Transverse colon (tissue), 4 donors: ENCODE measurements around the gene LYPD6B. TPM values are rescaled to one million over a fixed set of nuclear protein-coding genes. Genes with fewer than 3 reads are reported as not detected.
A peak's percentile ranks its signal among the peaks of the same experiment; 100 is the strongest.

Source experiments
- DNase-seq: peaks from one replicate; pipeline ENCODE4 v3.0.0-alpha.2; 2019
- H3K27ac ChIP-seq, 4 donors: fragments of 200-600 bp; sonication (generic); 2 replicates each; pipeline ENCODE4 v1.5.1; 2016 to 2018; ENCODE audit warnings: inconsistent platforms in 4 of 4
- H3K27me3 ChIP-seq: fragments of 200-600 bp; sonication (generic); 2 replicates; pipeline ENCODE4 v1.5.1; 2017; ENCODE audit warnings: inconsistent platforms
- H3K36me3 ChIP-seq, 4 donors: fragments of 200-600 bp; sonication (generic); 2 replicates each; pipeline ENCODE4 v1.5.1; 2017 to 2019; ENCODE audit warnings: inconsistent platforms in 4 of 4
- H3K4me1 ChIP-seq, 4 donors: fragments of 200-600 bp; sonication (generic); 2 replicates each; pipeline ENCODE4 v1.5.1; 2017 to 2020; ENCODE audit warnings: inconsistent platforms in 4 of 4
- H3K4me3 ChIP-seq, 4 donors: fragments of 200-600 bp; sonication (generic); 1 replicate in 1 of 4; 2 replicates in 3 of 4; pipeline versions ENCODE4 v1.5.1 to v1.6.1; 2017 to 2019; ENCODE audit warnings: inconsistent platforms in 4 of 4
- H3K9me3 ChIP-seq, 2 donors: fragments of 200-600 bp; sonication (generic); 2 replicates each; pipeline ENCODE4 v1.5.1; 2017 to 2019; ENCODE audit warnings: inconsistent platforms in 2 of 2
- CTCF ChIP-seq, 5 experiments: fragments of 200-600 bp in 3 of 5; fragments of 450-650 bp in 2 of 5; sonication (generic) in 3 of 5; IDR thresholded peaks; 1 replicate in 2 of 5; 2 replicates in 3 of 5; pipeline ENCODE4 v1.5.1; 2016 to 2017; ENCODE audit warnings: antibody characterized with exemption in 5 of 5, inconsistent platforms in 3 of 5, mild to moderate bottlenecking in 2 of 5, moderate library complexity in 1 of 5
- EP300 ChIP-seq: sonication (generic); formaldehyde crosslinking; IDR thresholded peaks from one replicate; pipeline ENCODE4 v1.6.1; 2017; ENCODE audit warnings: antibody characterized with exemption, low read depth
- POLR2A ChIP-seq: fragments of 450-650 bp; IDR thresholded peaks from one replicate; pipeline ENCODE4 v1.6.1; 2016; ENCODE audit warnings: antibody characterized with exemption, mild to moderate bottlenecking, moderate library complexity
- POLR2AphosphoS5 ChIP-seq, 3 donors: sonication (generic); formaldehyde crosslinking; IDR thresholded peaks; one replicate each; pipeline ENCODE4 v1.6.1; 2016; ENCODE audit warnings: antibody characterized with exemption in 3 of 3
- WGBS, 2 donors: methylation state at CpG; one replicate each; pipeline ENCODE4 v1.1.5; 2018; ENCODE audit warnings: low coverage in 1 of 2; 5-methylcytosine and 5-hydroxymethylcytosine counted together
- in situ Hi-C, 4 donors: fragments of 200-750 bp; cut with MboI; loops; one replicate each; pipeline versions ENCODE4 v1.15.0 to v1.15.1; 2017; ENCODE audit warnings: low sequenced_read_pairs in 3 of 4, low pct_ligation_motif_present in 1 of 4, low pct_unique_long_range_greater_than_20kb in 1 of 4
- intact Hi-C: fragments of 100-400 bp; cut with DNase I; formaldehyde crosslinking; loops from one replicate; pipeline ENCODE4 v1.15.1; 2023; ENCODE audit warnings: low total_unique reads
- total RNA-seq, 4 donors: library from RNA; depleted of rRNA; stranded (reverse); fragments of >200 nt; gene quantifications; one replicate each; pipeline ENCODE4 v1.1.0, GENCODE V29; 2016

The LYPD6B gene
- total RNA-seq, 4 donors from 2014 or later: 1.1 to 3.1 (median 2.6) TPM; not detected in 1

GRCh38 chr2:149122516-149122915 is 84.0 kb downstream of the LYPD6B start:
- Histone ChIP-seq H3K27ac (no peak overlapping the region), H3K27me3 (no peaks in the 10 kb centered on the region), H3K36me3 (no peaks in the 10 kb centered on the region), H3K4me3 (no peak overlapping the region), H3K4me1 (peaks cover 0 to 10% (median 2%) of the 10 kb centered on the region in 4 donors), H3K9me3 (no peaks in the 10 kb centered on the region)
- intact Hi-C loops: loop anchor here (10.0 kb wide), 1 partner anchor 568 kb away; no protein-coding TSS in a partner anchor
- no peak for DNase-seq
- in situ Hi-C loops: no loop called here
- 95 to 100% methylated on average over 1 to 2 of the region's 2 CpGs for WGBS, 2 donors
- TF ChIP-seq CTCF (IDR thresholded peaks at IDR 0.05) (no peak), EP300 (no peak), POLR2A (no peak), POLR2AphosphoS5 (IDR thresholded peaks at IDR 0.05) (no peak)

DNA sequence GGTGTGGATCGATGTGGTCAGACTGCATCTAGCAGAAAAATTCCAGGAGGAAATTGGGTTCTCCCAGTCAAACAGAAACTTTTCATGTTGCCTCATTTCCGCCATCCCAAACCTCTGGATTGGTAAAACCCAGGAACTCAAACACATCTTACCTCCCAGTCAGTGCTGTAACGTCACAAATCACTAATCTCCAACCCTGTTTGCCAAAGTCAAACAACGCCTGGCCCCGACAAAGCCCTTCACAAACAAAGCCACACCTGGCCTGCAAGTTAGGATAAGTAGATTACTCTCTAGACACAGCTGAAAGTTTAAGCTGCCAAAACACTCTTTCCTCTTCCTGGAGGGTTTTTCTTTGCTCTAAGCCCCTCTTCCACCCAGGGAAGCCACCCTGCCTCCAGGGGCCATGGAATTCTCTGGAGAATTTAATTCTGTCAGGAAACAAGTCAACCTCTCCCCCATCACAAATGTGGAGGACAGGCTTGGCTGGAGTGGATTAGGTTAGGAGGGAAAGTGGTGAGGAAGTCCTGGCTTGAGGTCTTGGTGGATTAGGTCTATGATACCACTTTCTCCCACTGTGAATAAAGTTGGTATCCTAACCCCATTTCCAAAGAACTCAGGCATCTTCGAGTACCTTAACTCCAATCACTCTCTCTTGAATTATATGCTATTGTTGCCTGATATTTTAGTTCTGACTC is 86.7 kb downstream of the LYPD6B start:
- H3K36me3 ChIP-seq: no peaks in the 10 kb centered on the region
- H3K9me3 ChIP-seq: no peaks in the 10 kb centered on the region
- in situ Hi-C loops (no loop called here), intact Hi-C loops (loop anchor here (10.0 kb wide), 1 partner anchor 570 kb away; no protein-coding TSS in a partner anchor)
- no peak overlapping the region for H3K4me3 ChIP-seq
- H3K27me3 ChIP-seq: no peaks in the 10 kb centered on the region
- WGBS, 2 donors: 43 to 50% methylated on average over 3 to 6 of the region's 6 CpGs
- H3K4me1 ChIP-seq: peaks cover 0 to 10% (median 2%) of the 10 kb centered on the region in 4 donors
- peak overlapping the region in 3 of 4 donors; percentile 54 to 71 (median 56) for H3K27ac ChIP-seq
- TF ChIP-seq CTCF (IDR thresholded peaks at IDR 0.05): no peak
- no peak for TF ChIP-seq POLR2A
- TF ChIP-seq EP300: no peak
- TF ChIP-seq POLR2AphosphoS5 (IDR thresholded peaks at IDR 0.05): no peak
- peak; percentile 52 for DNase-seq

GRCh38 chr2:149129433-149129832 is 90.9 kb downstream of the LYPD6B start:
- peaks cover 0 to 10% (median 2%) of the 10 kb centered on the region in 4 donors for H3K4me1 ChIP-seq
- no peaks in the 10 kb centered on the region for H3K36me3 ChIP-seq
- in situ Hi-C loops (no loop called here), intact Hi-C loops (loop anchor here (10.0 kb wide), 1 partner anchor 575 kb away; no protein-coding TSS in a partner anchor)
- H3K27ac ChIP-seq: no peak overlapping the region
- no peaks in the 10 kb centered on the region for H3K27me3 ChIP-seq
- H3K4me3 ChIP-seq: no peak overlapping the region
- no peaks in the 10 kb centered on the region for H3K9me3 ChIP-seq
- no peak for DNase-seq
- no peak for TF ChIP-seq EP300
- TF ChIP-seq CTCF (IDR thresholded peaks at IDR 0.05): no peak
- no peak for TF ChIP-seq POLR2AphosphoS5 (IDR thresholded peaks at IDR 0.05)
- TF ChIP-seq POLR2A: no peak
- WGBS, 2 donors: 22 to 32% methylated on average over 2 of the region's 2 CpGs

GRCh38 chr2:149132339-149132738 is 93.8 kb downstream of the LYPD6B start:
- intact Hi-C loops: no loop called here
- no peaks in the 10 kb centered on the region for H3K27me3 ChIP-seq
- no peak overlapping the region for H3K4me3 ChIP-seq
- TF ChIP-seq POLR2A (no peak), CTCF (IDR thresholded peaks at IDR 0.05) (no peak), POLR2AphosphoS5 (IDR thresholded peaks at IDR 0.05) (no peak), EP300 (no peak)
- no peak for DNase-seq
- 56 to 71% methylated on average over 1 to 3 of the region's 3 CpGs for WGBS, 2 donors
- no peaks in the 10 kb centered on the region for H3K36me3 ChIP-seq
- H3K4me1 ChIP-seq: no peaks in the 10 kb centered on the region
- H3K9me3 ChIP-seq: no peaks in the 10 kb centered on the region
- no peak overlapping the region for H3K27ac ChIP-seq
- in situ Hi-C loops: no loop called here
